Stimulated activated CD4-positive, alpha-beta T cell treated with anti-CD3 and anti-CD28 coated beads, Interleukin-4, amount 100 ng/mL, for 24 hours (primary cell): ENCODE data around the gene ZBED4.

Experiments
- DNase-seq: peaks from one replicate; pipeline ENCODE4 v3.0.0-alpha.2; 2020

Gene ZBED4

GRCh38 chr22:49922484-49922883 lies 68.8 kb downstream of the ZBED4 start:
- no peak for DNase-seq

- no peak for DNase-seq
Observed at GRCh38 chr22:49922926-49923325, 69.3 kb downstream of the ZBED4 start.

GRCh38 chr22:49923445-49923844 lies 69.8 kb downstream of the ZBED4 start:
- no peak for DNase-seq

GRCh38 chr22:49924113-49924833 lies 70.6 kb downstream of the ZBED4 start:
- DNase-seq: no peak

GRCh38 chr22:49925525-49926128 lies 72.0 kb downstream of the ZBED4 start:
- peak; percentile 68 for DNase-seq

GRCh38 chr22:49926916-49927315 lies 73.3 kb downstream of the ZBED4 start:
- no peak for DNase-seq

- no peak for DNase-seq
Observed at GRCh38 chr22:49927483-49928184, 74.0 kb downstream of the ZBED4 start.

- no peak for DNase-seq
Observed at GRCh38 chr22:49928185-49928495, 74.5 kb downstream of the ZBED4 start.

GRCh38 chr22:49928555-49929210 lies 75.0 kb downstream of the ZBED4 start:
- no peak for DNase-seq

- peak; percentile 78 for DNase-seq
Observed at GRCh38 chr22:49929211-49929979, 75.8 kb downstream of the ZBED4 start.

GRCh38 chr22:49929994-49930575 lies 76.4 kb downstream of the ZBED4 start:
- no peak for DNase-seq

GRCh38 chr22:49930596-49931412 lies 77.2 kb downstream of the ZBED4 start:
- DNase-seq: peak; percentile 65

- no peak for DNase-seq
Observed at GRCh38 chr22:49933236-49934159, 79.9 kb downstream of the ZBED4 start.

GRCh38 chr22:49934160-49934890 lies 80.7 kb downstream of the ZBED4 start:
- no peak for DNase-seq

- DNase-seq: peak; percentile 83
Observed at GRCh38 chr22:49934891-49935557, 81.4 kb downstream of the ZBED4 start.

- no peak for DNase-seq
Observed at GRCh38 chr22:49935561-49935960, 81.9 kb downstream of the ZBED4 start.

- peak; percentile 94 for DNase-seq
Observed at GRCh38 chr22:49936018-49936972, 82.7 kb downstream of the ZBED4 start.
